GM18951 (cell line): ENCODE results near the gene TAF8.

ENCODE experiments used
- POLR2A ChIP-seq: IDR thresholded peaks from 4 replicates; pipeline ENCODE4 v1.6.1; 2011; ENCODE audit warnings: mild to moderate bottlenecking; ENCODE audit not compliant: insufficient read length, insufficient read depth; ENCODE audit errors: extremely low read depth
- in situ Hi-C: fragments of 300-500 bp; cut with MboI; formaldehyde crosslinking; loops from one replicate; pipeline ENCODE4 v1.12.0; 2022; ENCODE audit warnings: low sequenced_read_pairs, mixed read lengths, inconsistent platforms; ENCODE audit not compliant: unreplicated experiment

The TAF8 gene

DNA sequence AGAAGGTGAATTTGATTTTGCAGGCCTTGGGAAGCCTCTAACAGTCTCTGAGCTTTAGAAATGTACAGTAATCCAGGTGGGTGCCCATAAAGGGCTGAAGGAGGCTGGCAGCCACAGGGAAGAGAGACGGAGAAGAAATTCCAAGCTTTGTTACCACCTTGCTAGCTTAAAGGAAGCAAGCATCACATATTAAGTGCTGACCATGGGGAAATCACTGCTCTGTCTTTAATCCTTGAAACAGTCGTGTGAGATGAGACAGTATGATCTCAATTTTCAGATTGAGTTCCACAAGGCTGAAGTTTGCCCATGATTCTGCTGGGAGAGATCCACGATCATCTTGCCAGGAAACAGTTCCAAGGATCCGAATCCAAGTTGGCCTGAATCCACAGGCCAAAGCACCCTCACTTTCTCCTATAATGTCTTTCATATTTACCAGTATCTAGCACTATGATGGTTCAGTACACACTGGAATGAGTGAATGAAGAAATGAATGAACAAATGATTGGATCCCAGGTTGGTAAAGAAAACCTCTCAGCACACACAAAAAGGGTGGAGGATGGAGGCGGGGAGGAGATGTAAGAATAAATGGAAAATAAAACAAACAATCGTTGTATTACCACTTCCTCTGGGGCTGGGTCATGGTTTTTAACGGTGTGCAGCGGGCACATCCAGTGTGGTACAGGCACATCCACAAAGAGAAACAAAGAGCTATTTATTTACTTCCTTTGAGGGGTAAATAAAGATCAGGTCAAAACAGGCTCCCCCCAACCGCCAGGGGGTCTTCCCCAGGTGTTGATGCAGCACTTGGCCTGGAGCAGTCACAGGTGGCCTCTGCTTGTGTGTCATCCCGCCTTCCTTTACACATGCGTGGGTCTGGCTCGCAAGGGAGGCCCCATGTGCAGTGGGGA, 28.2 kb upstream of the TAF8 start:
- in situ Hi-C loops, result no loop called here

DNA sequence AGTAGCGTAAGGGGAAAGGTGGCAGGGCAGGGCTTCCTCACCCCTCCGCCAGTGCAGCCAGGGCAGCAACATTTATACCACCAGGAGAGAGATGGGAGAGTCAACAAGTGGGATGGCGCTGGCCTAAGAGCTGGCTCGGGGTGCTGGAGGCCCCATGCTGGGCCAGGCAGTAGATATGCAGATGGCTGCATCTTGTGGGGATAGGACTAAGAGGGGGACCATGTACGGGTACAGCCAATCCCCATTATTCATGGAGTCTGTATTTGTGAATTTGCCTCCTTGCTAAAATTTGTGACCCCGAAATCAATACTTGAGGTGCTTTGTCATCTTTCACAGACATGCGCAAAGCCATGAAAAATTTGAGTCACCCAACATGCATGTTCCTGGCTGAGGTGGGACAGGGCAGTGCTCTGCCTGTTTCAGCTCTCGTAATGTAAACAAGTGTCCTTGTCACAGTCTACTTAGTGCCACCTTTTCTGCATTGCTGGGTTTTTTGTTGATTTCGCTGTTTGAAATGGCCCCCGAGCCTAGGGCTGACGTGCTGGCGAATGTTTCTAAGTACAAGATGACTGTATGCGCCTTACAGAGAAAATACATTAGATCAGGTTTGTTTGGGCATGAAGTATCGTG, 27.5 kb upstream of the TAF8 start:
- peak; percentile 40 for TF ChIP-seq POLR2A
- in situ Hi-C loops, result no loop called here

More for the DNA sequence above, 28.2 kb upstream of the TAF8 start:
- no peak for TF ChIP-seq POLR2A

DNA sequence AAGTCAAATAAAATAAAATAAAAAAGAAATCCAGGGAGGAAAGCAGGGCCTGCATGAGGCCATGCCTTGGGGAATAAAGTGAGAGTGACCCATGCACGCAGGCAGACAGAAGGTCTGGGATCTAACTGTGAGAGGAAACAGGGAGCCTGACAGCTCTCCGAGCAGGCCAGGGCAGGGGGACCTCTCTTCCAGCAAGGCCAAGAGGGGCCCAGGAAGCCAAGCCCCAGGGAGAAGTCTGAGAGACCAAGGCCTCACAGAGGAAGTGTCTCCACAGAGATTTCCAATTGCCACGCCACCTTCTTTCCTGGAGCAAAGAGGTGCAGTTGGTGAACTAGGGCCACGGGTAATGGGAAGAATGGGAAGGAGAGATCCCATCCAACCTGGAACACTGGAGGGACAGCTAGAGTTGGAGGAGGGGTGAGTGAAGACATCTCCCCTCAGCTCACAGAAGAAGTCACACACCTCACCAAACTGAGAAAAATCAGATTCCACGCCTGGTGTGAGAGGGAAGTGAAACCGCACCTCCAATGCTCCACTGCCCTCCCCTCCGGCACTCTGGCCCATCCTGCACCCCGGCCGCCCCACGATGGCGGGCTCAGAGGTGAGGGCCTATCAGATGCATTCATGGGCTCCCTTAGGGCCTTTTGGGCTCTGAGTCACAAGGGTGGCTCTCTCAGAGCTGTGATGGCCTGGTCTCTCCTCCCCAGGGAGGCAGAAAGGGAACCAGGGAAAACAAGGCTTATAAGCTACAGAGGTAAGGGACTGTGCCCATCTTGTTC, 25.1 kb upstream of the TAF8 start:
- in situ Hi-C loops, result no loop called here
- peak; percentile 13 for TF ChIP-seq POLR2A

DNA sequence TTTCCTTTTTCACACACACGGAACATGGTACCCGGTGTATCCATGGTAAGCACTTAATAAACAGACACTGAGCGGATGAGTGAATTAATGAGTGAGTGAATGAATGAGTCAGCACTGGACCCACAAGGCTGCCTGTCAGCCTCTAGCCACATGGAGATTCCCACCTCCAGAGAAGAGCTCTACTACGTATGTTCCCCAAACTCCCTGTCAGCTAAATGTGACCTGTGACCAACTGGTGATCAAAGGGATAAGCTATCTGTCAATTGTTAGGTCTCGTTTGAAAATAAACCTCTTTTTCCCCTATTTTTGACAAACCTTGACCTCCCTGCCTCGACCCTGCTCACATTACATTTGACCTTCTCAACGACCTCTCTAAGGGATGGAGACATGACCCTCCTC, 24.5 kb upstream of the TAF8 start:
- TF ChIP-seq POLR2A, result no peak
- in situ Hi-C loops, result no loop called here

DNA sequence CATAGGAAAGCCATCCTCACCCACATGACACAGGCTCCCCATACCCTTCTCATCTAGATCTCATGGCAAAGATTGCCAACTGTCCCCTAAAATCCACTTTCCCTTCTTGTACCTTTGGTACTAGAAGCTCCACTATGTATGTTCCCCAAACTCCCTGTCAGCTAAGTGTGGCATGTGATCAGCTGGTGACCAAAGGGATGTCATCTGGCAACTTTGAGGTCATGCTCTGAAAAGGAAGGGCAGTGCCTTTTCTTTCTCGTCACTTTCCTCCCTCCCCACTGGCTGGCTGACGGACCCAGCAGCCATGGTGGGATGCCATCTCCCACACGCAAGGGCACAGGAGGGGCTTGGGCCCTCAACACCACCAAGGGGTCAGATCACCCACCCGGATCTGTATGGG, 23.8 kb upstream of the TAF8 start:
- no peak for TF ChIP-seq POLR2A
- in situ Hi-C loops, result no loop called here

DNA sequence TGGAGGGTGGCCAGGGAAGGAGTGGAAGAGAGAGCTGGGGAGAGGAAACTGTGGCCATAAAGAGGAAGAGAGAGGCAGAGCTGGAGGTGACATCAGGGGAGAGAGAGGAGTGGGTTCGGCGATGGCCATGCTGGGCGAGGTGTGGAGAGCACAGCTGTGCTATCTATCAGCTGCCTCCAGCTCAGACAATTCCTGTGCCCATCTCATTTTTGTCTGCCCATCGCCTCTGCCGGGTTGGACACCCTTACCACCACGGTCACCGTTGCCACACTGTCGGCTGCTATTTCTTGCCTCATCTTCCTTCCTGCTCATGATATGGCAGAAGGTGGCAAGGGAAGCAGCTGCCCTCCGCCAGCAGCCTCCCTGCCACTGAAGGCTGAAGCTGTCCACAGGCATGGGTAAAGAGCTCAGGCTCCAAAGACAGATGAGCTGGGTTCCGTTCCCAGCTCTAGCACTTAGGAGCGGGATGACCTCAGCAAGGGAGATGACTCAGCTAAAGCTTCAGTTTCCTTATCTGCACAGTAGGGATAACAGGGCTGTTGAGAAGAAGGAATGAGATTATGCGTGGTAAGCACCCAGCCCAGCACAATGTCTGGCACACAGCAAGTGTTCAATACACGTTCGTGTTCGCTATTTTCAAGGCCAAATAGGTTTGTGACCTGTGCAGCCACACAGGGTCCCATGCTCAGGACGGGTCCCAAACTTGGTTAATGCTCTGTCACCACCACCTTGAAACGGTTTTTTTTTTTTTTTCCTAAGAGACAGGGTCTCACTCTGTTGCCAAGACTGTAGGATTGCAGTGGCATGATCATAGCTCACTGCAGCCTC, 21.9 kb upstream of the TAF8 start:
- no peak for TF ChIP-seq POLR2A
- in situ Hi-C loops, result no loop called here

DNA sequence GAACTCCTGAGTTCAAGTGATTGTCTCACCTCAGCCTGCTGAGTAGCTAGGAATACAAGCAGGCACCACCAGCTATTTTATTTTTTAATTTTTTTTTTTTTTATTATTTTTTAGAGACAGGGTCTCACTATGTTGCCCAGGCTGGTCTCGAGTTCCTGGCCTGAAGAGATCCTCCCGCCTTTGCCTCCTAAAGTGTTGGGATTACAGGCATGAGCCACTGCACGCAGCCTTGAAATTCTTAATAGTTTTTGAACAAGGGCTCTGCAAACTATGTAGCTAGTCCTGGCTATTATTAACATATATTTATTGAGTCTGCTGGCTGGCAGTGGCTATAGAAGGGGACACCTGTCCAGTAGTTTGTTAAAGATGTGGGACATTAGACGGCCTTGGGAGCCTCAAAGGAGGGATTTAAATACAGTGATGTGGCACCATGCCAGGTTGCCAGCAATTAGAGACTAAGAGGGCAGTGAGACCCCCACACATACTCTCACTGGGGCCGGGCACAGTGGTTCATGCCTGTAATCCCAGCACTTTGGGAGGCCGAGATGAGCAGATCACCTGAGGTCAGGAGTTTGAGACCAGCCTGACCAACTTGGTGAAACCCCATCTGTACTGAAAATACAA, 21.1 kb upstream of the TAF8 start:
- TF ChIP-seq POLR2A, result no peak
- in situ Hi-C loops, result no loop called here

DNA sequence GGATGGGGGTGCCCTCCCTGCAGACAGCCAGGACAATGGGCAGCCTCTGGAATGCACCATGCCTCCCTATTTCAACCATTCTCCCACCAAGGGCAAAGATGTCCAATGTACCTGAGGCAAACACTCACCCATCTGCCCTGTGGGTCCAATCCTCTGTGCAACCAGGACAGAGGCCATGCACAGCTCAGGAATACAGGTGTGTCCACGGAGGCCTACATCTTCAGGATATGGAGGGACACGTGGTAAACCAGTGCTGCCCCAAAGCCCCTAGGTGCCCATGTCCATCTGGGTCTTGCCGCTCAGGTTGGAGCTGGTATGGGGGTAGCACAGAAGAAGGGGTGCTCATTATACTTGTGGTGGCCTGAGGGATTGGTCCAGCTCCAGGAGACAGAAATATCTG, 20.4 kb upstream of the TAF8 start:
- in situ Hi-C loops, result loop anchor here (10.0 kb wide), 1 partner anchor 125 kb away; no protein-coding TSS in a partner anchor
- no peak for TF ChIP-seq POLR2A

DNA sequence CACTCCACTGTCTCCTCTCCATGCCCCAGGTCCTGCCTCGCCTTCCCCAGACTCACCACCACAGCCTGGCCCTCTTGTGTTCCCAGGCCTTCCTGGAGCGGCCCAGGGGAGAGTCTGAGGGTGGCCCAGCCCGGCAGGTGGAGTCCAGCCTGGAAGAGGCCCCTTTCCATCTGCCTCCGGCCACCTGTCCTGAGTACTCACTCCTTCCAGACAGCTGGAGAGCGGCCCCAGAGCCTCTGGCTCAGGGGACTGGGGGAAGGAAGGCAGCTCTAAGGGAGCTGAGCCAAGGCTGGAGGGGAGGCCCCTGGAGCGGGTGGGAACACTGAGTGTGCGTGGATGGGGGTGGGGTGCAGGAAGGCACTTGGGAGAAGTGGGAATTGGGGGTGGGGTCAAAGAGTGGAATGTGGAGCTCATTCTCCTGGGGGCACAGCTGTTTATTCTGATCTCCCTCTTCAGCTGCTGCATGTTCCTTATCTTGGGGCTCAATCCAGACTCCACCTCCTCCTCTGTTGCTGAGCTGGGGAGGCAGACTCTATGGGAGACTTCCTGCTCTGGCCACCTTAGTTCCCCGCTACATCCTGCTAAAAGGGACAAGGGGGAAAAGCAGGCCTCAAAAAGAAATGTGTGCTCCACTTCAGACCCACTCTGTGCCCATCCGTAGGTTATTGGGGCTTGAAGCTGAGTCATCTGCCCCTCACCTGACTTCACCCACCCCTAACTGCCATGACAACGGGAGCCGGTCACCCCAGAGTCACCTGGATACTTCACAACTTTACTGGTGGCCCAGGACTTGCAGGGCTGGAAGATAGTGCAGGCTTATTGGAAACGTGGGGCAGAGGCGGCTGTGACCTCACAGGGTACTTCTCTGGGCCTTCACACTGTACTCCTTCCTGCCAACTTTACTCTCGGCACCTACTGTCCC, 19.5 kb upstream of the TAF8 start:
- in situ Hi-C loops, result loop anchor here (10.0 kb wide), 1 partner anchor 126 kb away; no protein-coding TSS in a partner anchor
- TF ChIP-seq POLR2A, result no peak

DNA sequence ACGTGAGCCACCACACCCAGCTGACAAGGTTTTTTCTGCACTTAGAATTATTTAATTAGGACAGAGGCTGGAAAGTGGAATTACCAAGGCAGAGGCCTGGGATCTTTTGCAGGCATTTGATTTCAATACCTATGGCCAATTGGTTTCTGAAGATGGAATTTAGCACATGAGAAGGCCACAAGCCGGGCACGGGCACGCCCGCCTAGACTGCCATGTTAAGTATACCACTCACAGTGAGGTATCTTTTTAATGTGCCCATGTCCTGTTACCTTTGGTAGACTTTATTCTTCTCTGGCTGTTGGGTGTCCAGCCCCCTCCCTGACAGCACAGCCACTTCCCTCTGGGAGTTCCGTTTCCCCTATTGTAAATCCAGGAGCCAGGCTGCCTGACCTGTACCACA, 18.0 kb upstream of the TAF8 start:
- in situ Hi-C loops, result loop anchor here (10.0 kb wide), 1 partner anchor 128 kb away; no protein-coding TSS in a partner anchor
- TF ChIP-seq POLR2A, result no peak

DNA sequence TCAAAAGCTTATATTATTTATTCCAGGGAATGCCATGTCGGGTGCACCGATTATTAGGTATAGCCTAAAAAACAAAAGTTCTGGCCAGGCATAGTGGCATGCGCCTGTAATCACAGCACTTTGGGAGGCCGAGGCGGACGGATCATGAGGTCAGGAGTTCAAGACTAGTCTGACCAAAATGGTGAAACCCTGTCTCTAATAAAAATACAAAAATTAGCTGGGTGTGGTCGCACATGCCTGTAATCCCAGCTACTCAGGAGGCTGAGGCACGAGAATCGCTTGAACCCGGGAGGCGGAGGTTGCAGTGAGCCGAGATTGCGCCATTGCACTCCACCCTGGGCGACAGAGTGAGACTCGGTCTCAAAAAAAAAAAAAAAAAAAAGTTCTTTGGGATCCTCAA, 12.7 kb upstream of the TAF8 start:
- in situ Hi-C loops, result loop anchor here (10.0 kb wide), 1 partner anchor 133 kb away; no protein-coding TSS in a partner anchor
